WTC11 (cell line): ENCODE measurements around the gene CCDC24. TPM values are rescaled to one million over a fixed set of nuclear protein-coding genes. Genes with fewer than 3 reads are reported as not detected.

Experiments
- ATAC-seq: fragments of 200-7000 bp; cut with Tn5 transposase; 2 replicates; pipeline ENCODE4 v1.10.0; 2021; ENCODE audit warnings: mild to moderate bottlenecking, moderate library complexity
- CTCF ChIA-PET: fragments of 300-600 bp; sonication (Branson Sonifier 250); formaldehyde crosslinking; loops from one replicate; lab custom pipeline; 2021; ENCODE audit warnings: antibody characterized with exemption; lab: Charles Lee
- POLR2A ChIA-PET: fragments of 350-600 bp; sonication (Branson Sonifier 250); formaldehyde crosslinking; loops from one replicate; lab custom pipeline; 2021; ENCODE audit warnings: antibody characterized with exemption; lab: Charles Lee
- DNase-seq: peaks from one replicate; pipeline ENCODE4 v3.0.0; 2021; ENCODE audit warnings: low spot score
- H3K27ac Mint-ChIP-seq: 2 replicates; pipeline ENCODE4 v1.8.0; 2021; ENCODE audit warnings: mixed read lengths
- H3K27me3 Mint-ChIP-seq: 2 replicates; pipeline ENCODE4 v1.8.0; 2021; ENCODE audit warnings: low read depth, mild to moderate bottlenecking, moderate library complexity, mixed read lengths
- H3K36me3 Mint-ChIP-seq: 2 replicates; pipeline ENCODE4 v1.8.0; 2021; ENCODE audit warnings: mixed read lengths
- H3K4me1 Mint-ChIP-seq: 2 replicates; pipeline ENCODE4 v1.8.0; 2022; ENCODE audit warnings: mixed read lengths
- H3K4me3 Mint-ChIP-seq: 2 replicates; pipeline ENCODE4 v1.8.0; 2021; ENCODE audit warnings: mild to moderate bottlenecking, moderate library complexity, mixed read lengths
- H3K9me3 Mint-ChIP-seq: 2 replicates; pipeline ENCODE4 v1.8.0; 2021; ENCODE audit warnings: mixed read lengths
- CREM ChIP-seq: sonication (generic); formaldehyde crosslinking; IDR thresholded peaks from 2 replicates; pipeline ENCODE4 v1.8.1; 2022; ENCODE audit warnings: mild to moderate bottlenecking, missing genetic modification reagents, moderate library complexity
- ERG ChIP-seq: fragments of 250-450 bp; sonication (Bioruptor Pico); IDR thresholded peaks from 2 replicates; pipeline ENCODE4 v1.8.0; 2021; ENCODE audit warnings: mild to moderate bottlenecking
- ETV6 ChIP-seq: sonication (generic); formaldehyde crosslinking; IDR thresholded peaks from 2 replicates; pipeline ENCODE4 v1.8.1; 2022; ENCODE audit warnings: mild to moderate bottlenecking, missing genetic modification reagents
- FOXK1 ChIP-seq: sonication (generic); formaldehyde crosslinking; IDR thresholded peaks from 2 replicates; pipeline ENCODE4 v1.8.0; 2022; ENCODE audit warnings: mild to moderate bottlenecking, moderate library complexity, missing genetic modification reagents
- JUN ChIP-seq: sonication (generic); formaldehyde crosslinking; IDR thresholded peaks from 2 replicates; pipeline ENCODE4 v1.8.0; 2023; ENCODE audit warnings: mild to moderate bottlenecking, missing genetic modification reagents
- MAX ChIP-seq: sonication (generic); formaldehyde crosslinking; IDR thresholded peaks from 2 replicates; pipeline ENCODE4 v1.8.0; 2022; ENCODE audit warnings: mild to moderate bottlenecking, missing genetic modification reagents
- MXD4 ChIP-seq: fragments of 250-450 bp; sonication (Bioruptor Pico); IDR thresholded peaks from 2 replicates; pipeline ENCODE4 v1.8.0; 2021; ENCODE audit warnings: mild to moderate bottlenecking, moderate library complexity, borderline replicate concordance
- NFE2L1 ChIP-seq: sonication (generic); formaldehyde crosslinking; IDR thresholded peaks from 2 replicates; pipeline ENCODE4 v1.8.1; 2023; ENCODE audit warnings: missing genetic modification reagents
- NR2C2 ChIP-seq: sonication (generic); formaldehyde crosslinking; IDR thresholded peaks from 2 replicates; pipeline ENCODE4 v1.8.0; 2022; ENCODE audit warnings: mild to moderate bottlenecking, missing genetic modification reagents
- NR3C1 ChIP-seq: sonication (generic); formaldehyde crosslinking; conservative IDR thresholded peaks from 2 replicates; pipeline ENCODE4 v1.8.1; 2023; ENCODE audit warnings: low read depth, mild to moderate bottlenecking, missing genetic modification reagents
- OVOL2 ChIP-seq: fragments of 250-450 bp; sonication (Bioruptor Pico); IDR thresholded peaks from 2 replicates; pipeline ENCODE4 v1.9.0; 2021; ENCODE audit warnings: mild to moderate bottlenecking, borderline replicate concordance
- SMAD4 ChIP-seq: sonication (generic); formaldehyde crosslinking; IDR thresholded peaks from 2 replicates; pipeline ENCODE4 v1.8.0; 2022; ENCODE audit warnings: mild to moderate bottlenecking, missing genetic modification reagents
- TEAD1 ChIP-seq: sonication (generic); formaldehyde crosslinking; IDR thresholded peaks from 2 replicates; pipeline ENCODE4 v1.8.0; 2022; ENCODE audit warnings: mild to moderate bottlenecking, missing genetic modification reagents
- TP53 ChIP-seq: sonication (generic); formaldehyde crosslinking; IDR thresholded peaks from 2 replicates; pipeline ENCODE4 v1.8.1; 2023; ENCODE audit warnings: mild to moderate bottlenecking, missing genetic modification reagents
- ZBTB21 ChIP-seq: sonication (generic); formaldehyde crosslinking; IDR thresholded peaks from 2 replicates; pipeline ENCODE4 v1.8.1; 2023; ENCODE audit warnings: mild to moderate bottlenecking, missing genetic modification reagents, borderline replicate concordance
- ZNF232 ChIP-seq: sonication (generic); formaldehyde crosslinking; IDR thresholded peaks from 2 replicates; pipeline ENCODE4 v1.8.0; 2022; ENCODE audit warnings: mild to moderate bottlenecking, missing genetic modification reagents
- ZNF416 ChIP-seq: fragments of 250-450 bp; sonication (Bioruptor Pico); IDR thresholded peaks from 2 replicates; pipeline ENCODE4 v1.9.0; 2021; ENCODE audit warnings: mild to moderate bottlenecking, inconsistent platforms
- ZNF532 ChIP-seq: fragments of 250-450 bp; sonication (Bioruptor Pico); IDR thresholded peaks from 2 replicates; pipeline ENCODE4 v1.9.0; 2021; ENCODE audit warnings: mild to moderate bottlenecking, borderline replicate concordance
- ZNF671 ChIP-seq: fragments of 250-450 bp; sonication (Bioruptor Pico); IDR thresholded peaks from 2 replicates; pipeline ENCODE4 v1.8.0; 2021; ENCODE audit warnings: mild to moderate bottlenecking
- total RNA-seq: library from RNA; stranded (reverse); gene quantifications from 3 replicates; pipeline ENCODE4 v1.2.3, GENCODE V29; 2021
- TF ChIP-seq, protein P1 (sequence below): sonication (generic); formaldehyde crosslinking; IDR thresholded peaks from 2 replicates; pipeline ENCODE4 v1.8.0; 2022; ENCODE audit warnings: mild to moderate bottlenecking, missing genetic modification reagents
- TF ChIP-seq, protein P2 (sequence below): fragments of 200-600 bp; IDR thresholded peaks from 2 replicates; pipeline ENCODE4 v1.8.0; 2022; ENCODE audit warnings: antibody characterized with exemption
- TF ChIP-seq, protein P3 (sequence below): sonication (generic); formaldehyde crosslinking; conservative IDR thresholded peaks from 2 replicates; pipeline ENCODE4 v1.8.1; 2022; ENCODE audit warnings: mild to moderate bottlenecking, missing genetic modification reagents

CCDC24 gene
- total RNA-seq, 1 experiment from 2014 or later, result 12.1 TPM

DNA sequence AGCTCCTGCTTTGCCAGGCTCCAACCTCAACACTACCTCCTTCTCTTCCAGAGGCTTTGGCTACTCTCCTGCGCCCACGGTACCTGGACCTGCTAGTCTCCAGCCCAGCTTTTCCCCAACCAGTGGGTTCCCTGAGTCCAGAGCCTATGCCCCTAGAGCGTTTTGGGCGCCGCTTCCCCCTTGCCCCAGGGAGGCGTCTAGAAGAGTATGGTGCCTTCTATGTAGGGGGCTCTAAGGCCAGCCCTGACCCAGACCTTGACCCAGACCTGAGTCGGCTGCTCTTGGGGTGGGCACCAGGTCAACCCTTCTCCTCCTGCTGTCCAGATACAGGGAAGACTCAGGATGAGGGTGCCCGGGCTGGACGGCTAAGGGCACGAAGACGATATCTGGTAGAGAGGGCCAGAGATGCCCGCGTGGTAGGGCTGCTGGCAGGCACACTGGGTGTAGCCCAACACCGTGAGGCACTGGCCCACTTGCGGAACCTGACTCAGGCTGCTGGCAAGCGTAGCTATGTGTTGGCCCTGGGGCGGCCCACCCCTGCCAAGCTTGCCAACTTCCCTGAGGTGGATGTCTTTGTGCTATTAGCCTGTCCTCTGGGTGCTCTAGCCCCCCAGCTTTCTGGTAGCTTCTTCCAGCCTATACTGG, 19.9 kb upstream of the CCDC24 start (continued):
- TF ChIP-seq TEAD1 (CRISPR knock-in tag), result no peak
- no peak for TF ChIP-seq NR2C2 (CRISPR knock-in tag)
- TF ChIP-seq CREM (CRISPR knock-in tag), result no peak
- no peak for TF ChIP-seq OVOL2 (CRISPR knock-in tag)

- Mint-ChIP-seq H3K4me1 (peaks cover 46% of the 10 kb centered on the region), H3K27me3 (no peaks in the 10 kb centered on the region), H3K27ac (peak overlapping the region; percentile 93), H3K4me3 (peak overlapping the region; percentile 89), H3K9me3 (no peaks in the 10 kb centered on the region), H3K36me3 (peaks cover 36% of the 10 kb centered on the region)
- ATAC-seq (peak; percentile 1), DNase-seq (no peak)
- ChIA-PET POLR2A (interaction anchor here (2.3 kb wide), 2 partner anchors 19 to 58 kb away, joined by 6 to 13 read pairs; partner anchors contain the start of genes CCDC24 and SLC6A9), CTCF (interaction anchor here (0.6 to 2.9 kb wide), 8 partner anchors 18 to 420 kb away, joined by 3 to 23 read pairs (median 4); partner anchors contain the start of genes ARTN and IPO13)
- TF ChIP-seq ETV6 (CRISPR knock-in tag) (no peak; the same call in 1 of the 2 replicates), TEAD1 (CRISPR knock-in tag) (0 out of 2 replicates have a peak, but pooled peaks have one; percentile 6)
Measured at GRCh38 chr1:43973981-43974442, 17.4 kb upstream of the CCDC24 start.

- H3K27me3 Mint-ChIP-seq, result no peaks in the 10 kb centered on the region
- ATAC-seq, result peak; percentile 70
- TF ChIP-seq FOXK1 (CRISPR knock-in tag) (peak; percentile 88), SMAD4 (CRISPR knock-in tag) (no peak), ERG (CRISPR knock-in tag) (peak; percentile 86; the same call in 1 of the 2 replicates), ZNF232 (CRISPR knock-in tag) (peak; percentile 60; the same call in 1 of the 2 replicates), JUN (0 out of 2 replicates have a peak, but pooled peaks have one; percentile 13), ZNF416 (peak; percentile 64; the same call in 1 of the 2 replicates), MXD4 (no peak), TP53 (CRISPR knock-in tag) (no peak), NR3C1 (CRISPR knock-in tag) (no peak), NFE2L1 (CRISPR knock-in tag) (peak; percentile 75; the same call in 1 of the 2 replicates), MAX (CRISPR knock-in tag) (peak; percentile 95), ZNF671 (peak; percentile 51; the same call in 1 of the 2 replicates), ZNF532 (CRISPR knock-in tag) (no peak; the same call in 1 of the 2 replicates), ZBTB21 (CRISPR knock-in tag) (no peak)
- TF ChIP-seq, protein P1, sequence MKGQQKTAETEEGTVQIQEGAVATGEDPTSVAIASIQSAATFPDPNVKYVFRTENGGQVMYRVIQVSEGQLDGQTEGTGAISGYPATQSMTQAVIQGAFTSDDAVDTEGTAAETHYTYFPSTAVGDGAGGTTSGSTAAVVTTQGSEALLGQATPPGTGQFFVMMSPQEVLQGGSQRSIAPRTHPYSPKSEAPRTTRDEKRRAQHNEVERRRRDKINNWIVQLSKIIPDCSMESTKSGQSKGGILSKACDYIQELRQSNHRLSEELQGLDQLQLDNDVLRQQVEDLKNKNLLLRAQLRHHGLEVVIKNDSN (CRISPR knock-in tag), result peak; percentile 100
- TF ChIP-seq, protein P2, sequence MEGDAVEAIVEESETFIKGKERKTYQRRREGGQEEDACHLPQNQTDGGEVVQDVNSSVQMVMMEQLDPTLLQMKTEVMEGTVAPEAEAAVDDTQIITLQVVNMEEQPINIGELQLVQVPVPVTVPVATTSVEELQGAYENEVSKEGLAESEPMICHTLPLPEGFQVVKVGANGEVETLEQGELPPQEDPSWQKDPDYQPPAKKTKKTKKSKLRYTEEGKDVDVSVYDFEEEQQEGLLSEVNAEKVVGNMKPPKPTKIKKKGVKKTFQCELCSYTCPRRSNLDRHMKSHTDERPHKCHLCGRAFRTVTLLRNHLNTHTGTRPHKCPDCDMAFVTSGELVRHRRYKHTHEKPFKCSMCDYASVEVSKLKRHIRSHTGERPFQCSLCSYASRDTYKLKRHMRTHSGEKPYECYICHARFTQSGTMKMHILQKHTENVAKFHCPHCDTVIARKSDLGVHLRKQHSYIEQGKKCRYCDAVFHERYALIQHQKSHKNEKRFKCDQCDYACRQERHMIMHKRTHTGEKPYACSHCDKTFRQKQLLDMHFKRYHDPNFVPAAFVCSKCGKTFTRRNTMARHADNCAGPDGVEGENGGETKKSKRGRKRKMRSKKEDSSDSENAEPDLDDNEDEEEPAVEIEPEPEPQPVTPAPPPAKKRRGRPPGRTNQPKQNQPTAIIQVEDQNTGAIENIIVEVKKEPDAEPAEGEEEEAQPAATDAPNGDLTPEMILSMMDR, result no peak
- TF ChIP-seq, protein P3, sequence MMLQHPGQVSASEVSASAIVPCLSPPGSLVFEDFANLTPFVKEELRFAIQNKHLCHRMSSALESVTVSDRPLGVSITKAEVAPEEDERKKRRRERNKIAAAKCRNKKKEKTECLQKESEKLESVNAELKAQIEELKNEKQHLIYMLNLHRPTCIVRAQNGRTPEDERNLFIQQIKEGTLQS (CRISPR knock-in tag), result no peak
Measured at GRCh38 chr1:43974443-43975248, 16.8 kb upstream of the CCDC24 start, which contains the start of gene ATP6V0B. ATP6V0B (plus strand) TSS chr1:43974960; CDS start chr1:43975041, 81 bp downstream.

More at GRCh38 chr1:43974443-43975248, 16.8 kb upstream of the CCDC24 start, which contains the start of gene ATP6V0B:
- peaks cover 43% of the 10 kb centered on the region for H3K4me1 Mint-ChIP-seq
- ChIA-PET CTCF (interaction anchor here (0.6 to 2.9 kb wide), 13 partner anchors 14 to 420 kb away, joined by 3 to 23 read pairs (median 3); partner anchors contain the start of genes ARTN and IPO13), POLR2A (interaction anchor here (0.6 to 2.3 kb wide), 7 partner anchors 18 to 730 kb away, joined by 3 to 13 read pairs (median 4); partner anchors contain the start of genes CCDC24 and SLC6A9)
- DNase-seq, result peak; percentile 96
- peak within 1 kb of the TSS; percentile 89 for H3K4me3 Mint-ChIP-seq
- peak within 1 kb of the TSS; percentile 93 for H3K27ac Mint-ChIP-seq
- no peaks in the 10 kb centered on the region for H3K9me3 Mint-ChIP-seq
- H3K36me3 Mint-ChIP-seq, result peaks cover 36% of the 10 kb centered on the region
